Liver (tissue), 9 donors: ENCODE results near the gene PPIL4. TPM values are rescaled to one million over a fixed set of nuclear protein-coding genes. Genes with fewer than 3 reads are reported as not detected.

Experiments used
- DNase-seq: peaks from one replicate; pipeline ENCODE4 v3.0.0-alpha.2; 2017; ENCODE audit warnings: low spot score
- H3K27ac ChIP-seq, 2 donors: one replicate each; pipeline ENCODE4 v1.7.0; 2013; ENCODE audit warnings: inconsistent platforms in 2 of 2, low read length in 2 of 2, control low read depth in 1 of 2, low read depth in 1 of 2, mild to moderate bottlenecking in 1 of 2
- H3K27me3 ChIP-seq, 4 donors: one replicate each; pipeline versions ENCODE4 v1.6.1 to v1.7.0; 2013; ENCODE audit warnings: low read length in 3 of 4, inconsistent platforms in 1 of 4, mild to moderate bottlenecking in 1 of 4, moderate library complexity in 1 of 4; ENCODE audit not compliant: control insufficient read depth in 4 of 4, insufficient read depth in 4 of 4
- H3K36me3 ChIP-seq, 4 donors: one replicate each; pipeline versions ENCODE4 v1.6.1 to v1.7.0; 2013; ENCODE audit warnings: low read length in 3 of 4, mild to moderate bottlenecking in 3 of 4, low read depth in 1 of 4, moderate library complexity in 1 of 4; ENCODE audit not compliant: control insufficient read depth in 4 of 4, insufficient read depth in 3 of 4
- H3K4me1 ChIP-seq, 4 donors: one replicate each; pipeline versions ENCODE4 v1.6.1 to v1.7.0; 2013; ENCODE audit warnings: low read length in 3 of 4, mild to moderate bottlenecking in 3 of 4, moderate library complexity in 1 of 4; ENCODE audit not compliant: control insufficient read depth in 4 of 4, insufficient read depth in 4 of 4
- H3K4me3 ChIP-seq, 3 donors: one replicate each; pipeline versions ENCODE4 v1.6.1 to v1.7.0; 2013; ENCODE audit warnings: low read length in 3 of 3, control low read depth in 1 of 3, low read depth in 1 of 3, mild to moderate bottlenecking in 1 of 3
- H3K9ac ChIP-seq, 2 donors: one replicate each; pipeline ENCODE4 v1.7.0; 2013; ENCODE audit warnings: low read length in 2 of 2, mild to moderate bottlenecking in 2 of 2, moderate library complexity in 2 of 2, control low read depth in 1 of 2, low read depth in 1 of 2
- H3K9me3 ChIP-seq, 4 donors: one replicate each; pipeline versions ENCODE4 v1.6.1 to v1.7.0; 2013; ENCODE audit warnings: low read length in 3 of 4; ENCODE audit not compliant: control insufficient read depth in 4 of 4
- ATF3 ChIP-seq: IDR thresholded peaks from 2 replicates; pipeline ENCODE4 v1.6.1; 2016; ENCODE audit warnings: antibody characterized with exemption
- FOXA1 ChIP-seq: IDR thresholded peaks from 2 replicates; pipeline ENCODE4 v1.6.1; 2016; ENCODE audit warnings: antibody characterized with exemption
- FOXA2 ChIP-seq: IDR thresholded peaks from 2 replicates; pipeline ENCODE4 v1.6.1; 2016; ENCODE audit warnings: antibody characterized with exemption
- GABPA ChIP-seq, 2 donors: IDR thresholded peaks in 1 of 2; conservative IDR thresholded peaks in 1 of 2; 2 replicates each; pipeline ENCODE4 v1.6.1; 2016; ENCODE audit warnings: antibody characterized with exemption in 2 of 2, mild to moderate bottlenecking in 1 of 2, moderate library complexity in 1 of 2
- HNF4A ChIP-seq, 2 donors: conservative IDR thresholded peaks; 2 replicates each; pipeline ENCODE4 v1.6.1; 2016; ENCODE audit warnings: antibody characterized with exemption in 2 of 2, mild to moderate bottlenecking in 2 of 2
- HNF4G ChIP-seq: IDR thresholded peaks from 2 replicates; pipeline ENCODE4 v1.6.1; 2016; ENCODE audit warnings: antibody characterized with exemption
- JUND ChIP-seq, 2 donors: IDR thresholded peaks; 2 replicates each; pipeline ENCODE4 v1.6.1; 2016; ENCODE audit warnings: antibody characterized with exemption in 2 of 2
- NR2F2 ChIP-seq: IDR thresholded peaks from 2 replicates; pipeline ENCODE4 v1.6.1; 2016; ENCODE audit warnings: antibody characterized with exemption
- RAD21 ChIP-seq, 2 donors: IDR thresholded peaks; 2 replicates each; pipeline ENCODE4 v1.6.1; 2016; ENCODE audit warnings: antibody characterized with exemption in 2 of 2, mild to moderate bottlenecking in 2 of 2
- REST ChIP-seq: IDR thresholded peaks from 2 replicates; pipeline ENCODE4 v1.6.1; 2016; ENCODE audit warnings: antibody characterized with exemption, mild to moderate bottlenecking
- RXRA ChIP-seq, 2 donors: IDR thresholded peaks; 2 replicates each; pipeline ENCODE4 v1.6.1; 2017 to 2018; ENCODE audit warnings: antibody characterized with exemption in 2 of 2, mild to moderate bottlenecking in 1 of 2
- SP1 ChIP-seq: IDR thresholded peaks from 2 replicates; pipeline ENCODE4 v1.6.1; 2018; ENCODE audit warnings: antibody characterized with exemption, mild to moderate bottlenecking
- TAF1 ChIP-seq: conservative IDR thresholded peaks from 2 replicates; pipeline ENCODE4 v1.6.1; 2016; ENCODE audit warnings: antibody characterized with exemption, mild to moderate bottlenecking
- YY1 ChIP-seq: IDR thresholded peaks from 2 replicates; pipeline ENCODE4 v1.6.1; 2016; ENCODE audit warnings: antibody characterized with exemption, mild to moderate bottlenecking
- WGBS: extraction: QIAGEN DNeasy Blood & Tissue Kit; methylation state at CpG from one replicate; pipeline ENCODE4 v1.1.7; 2013; 5-methylcytosine and 5-hydroxymethylcytosine counted together
- polyA plus RNA-seq, 2 donors: library from polyadenylated mRNA; stranded (reverse) in 1 of 2; unstranded in 1 of 2; fragments of 200-250 nt in 1 of 2; fragments of >200 nt in 1 of 2; fragmentation: Nextera tagmentation in 1 of 2; extraction: Ambion mirVana in 1 of 2; gene quantifications; one replicate each; pipeline versions ENCODE4 v1.2.1 to v1.2.3, GENCODE V29; 2013 to 2015
- total RNA-seq, 2 donors: library from RNA; depleted of rRNA; stranded (reverse); fragments of >200 nt; gene quantifications; one replicate each; pipeline ENCODE4 v1.2.3, GENCODE V29; 2014
- TF ChIP-seq, protein P1 (sequence below): IDR thresholded peaks from 2 replicates; pipeline ENCODE4 v1.6.1; 2016; ENCODE audit warnings: antibody characterized with exemption
- TF ChIP-seq, protein P2 (sequence below): fragments of 150-350 bp; IDR thresholded peaks from 2 replicates; pipeline ENCODE4 v1.5.1; 2017; ENCODE audit warnings: improper control_type of control experiment, low read depth, low read length; ENCODE audit not compliant: missing input control
- donor health status: healthy.
- donor health status: healthy.
- donor health status: healthy.
- donor health status: healthy.
- donor health status: healthy.

PPIL4 gene
- total and polyA plus RNA-seq, 4 donors, result 6.4 to 13.1 (median 9.6) TPM

DNA sequence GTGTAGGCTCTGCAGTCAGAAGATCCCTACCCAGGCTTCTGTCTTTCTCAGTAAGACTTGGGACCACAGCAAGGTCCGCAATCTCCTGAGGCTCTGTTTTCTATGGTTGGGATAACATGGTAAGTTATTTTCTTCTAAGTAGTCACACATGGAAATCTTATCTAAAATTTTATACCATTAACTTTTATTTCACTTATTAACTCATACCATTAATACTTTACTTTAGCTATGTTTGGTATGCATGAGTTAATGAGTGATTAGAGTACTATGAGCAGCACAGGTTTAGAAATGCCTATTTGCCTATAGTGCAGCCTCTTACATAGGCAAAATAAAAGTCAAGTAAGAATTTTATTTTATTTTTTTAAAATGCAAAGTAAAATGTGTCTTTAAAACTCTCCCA lies 47.6 kb upstream of the PPIL4 start:
- WGBS, result 97% methylated on average over 1 of the region's 1 CpG
- Histone ChIP-seq H3K36me3 (peaks cover 11 to 35% (median 30%) of the 10 kb centered on the region in 4 donors), H3K4me3 (no peak overlapping the region), H3K27me3 (no peaks in the 10 kb centered on the region), H3K9ac (no peak overlapping the region), H3K9me3 (no peaks in the 10 kb centered on the region), H3K27ac (no peak overlapping the region), H3K4me1 (peaks cover 0 to 7% (median 0%) of the 10 kb centered on the region in 4 donors)
- no peak for DNase-seq
- TF ChIP-seq YY1 (no peak), NR2F2 (no peak), SP1 (no peak), RAD21 (IDR thresholded peaks at IDR 0.05) (no peak), JUND (IDR thresholded peaks at IDR 0.05) (no peak), REST (no peak), GABPA (IDR thresholded peaks at IDR 0.05 in 1 of 2, conservative IDR thresholded peaks at IDR 0.05 in 1 of 2) (no peak), FOXA1 (no peak), HNF4A (conservative IDR thresholded peaks at IDR 0.05) (no peak), HNF4G (no peak), RXRA (IDR thresholded peaks at IDR 0.05) (no peak)
- TF ChIP-seq, protein P1, sequence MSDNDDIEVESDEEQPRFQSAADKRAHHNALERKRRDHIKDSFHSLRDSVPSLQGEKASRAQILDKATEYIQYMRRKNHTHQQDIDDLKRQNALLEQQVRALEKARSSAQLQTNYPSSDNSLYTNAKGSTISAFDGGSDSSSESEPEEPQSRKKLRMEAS, result no peak
- TF ChIP-seq, protein P2, sequence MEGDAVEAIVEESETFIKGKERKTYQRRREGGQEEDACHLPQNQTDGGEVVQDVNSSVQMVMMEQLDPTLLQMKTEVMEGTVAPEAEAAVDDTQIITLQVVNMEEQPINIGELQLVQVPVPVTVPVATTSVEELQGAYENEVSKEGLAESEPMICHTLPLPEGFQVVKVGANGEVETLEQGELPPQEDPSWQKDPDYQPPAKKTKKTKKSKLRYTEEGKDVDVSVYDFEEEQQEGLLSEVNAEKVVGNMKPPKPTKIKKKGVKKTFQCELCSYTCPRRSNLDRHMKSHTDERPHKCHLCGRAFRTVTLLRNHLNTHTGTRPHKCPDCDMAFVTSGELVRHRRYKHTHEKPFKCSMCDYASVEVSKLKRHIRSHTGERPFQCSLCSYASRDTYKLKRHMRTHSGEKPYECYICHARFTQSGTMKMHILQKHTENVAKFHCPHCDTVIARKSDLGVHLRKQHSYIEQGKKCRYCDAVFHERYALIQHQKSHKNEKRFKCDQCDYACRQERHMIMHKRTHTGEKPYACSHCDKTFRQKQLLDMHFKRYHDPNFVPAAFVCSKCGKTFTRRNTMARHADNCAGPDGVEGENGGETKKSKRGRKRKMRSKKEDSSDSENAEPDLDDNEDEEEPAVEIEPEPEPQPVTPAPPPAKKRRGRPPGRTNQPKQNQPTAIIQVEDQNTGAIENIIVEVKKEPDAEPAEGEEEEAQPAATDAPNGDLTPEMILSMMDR, result no peak

DNA sequence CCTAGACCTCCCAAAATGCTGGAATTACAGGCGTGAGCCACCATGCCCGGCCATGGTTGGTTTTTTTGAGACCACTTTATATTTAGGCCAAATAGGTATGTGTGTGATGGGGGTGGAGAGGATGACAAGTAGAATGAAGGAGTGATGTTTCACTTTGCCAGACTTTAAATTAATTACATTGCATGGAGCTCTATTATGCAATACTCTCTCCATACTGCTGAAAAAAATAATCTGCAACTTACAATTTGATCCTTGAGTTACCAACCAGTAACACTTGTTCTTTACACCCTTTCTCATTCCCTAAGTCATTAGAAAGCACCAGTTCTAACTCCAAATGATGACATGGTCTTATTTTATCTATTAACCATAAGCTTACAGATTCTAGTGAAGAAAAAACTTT lies 47.1 kb upstream of the PPIL4 start:
- Histone ChIP-seq H3K27ac (no peak overlapping the region), H3K27me3 (no peaks in the 10 kb centered on the region), H3K9me3 (no peaks in the 10 kb centered on the region), H3K9ac (no peak overlapping the region), H3K4me3 (no peak overlapping the region), H3K36me3 (peaks cover 11 to 32% (median 29%) of the 10 kb centered on the region in 4 donors), H3K4me1 (peaks cover 0 to 7% (median 0%) of the 10 kb centered on the region in 4 donors)
- no peak for TF ChIP-seq REST
- TF ChIP-seq JUND (IDR thresholded peaks at IDR 0.05), result no peak
- TF ChIP-seq RAD21 (IDR thresholded peaks at IDR 0.05), result no peak
- no peak for TF ChIP-seq NR2F2
- TF ChIP-seq FOXA2, result no peak
- no peak for TF ChIP-seq HNF4G
- TF ChIP-seq RXRA (IDR thresholded peaks at IDR 0.05), result no peak
- TF ChIP-seq, protein P1, result no peak
- no peak for TF ChIP-seq SP1
- TF ChIP-seq TAF1, result no peak
- no peak for TF ChIP-seq YY1
- TF ChIP-seq, protein P2, result no peak
- TF ChIP-seq FOXA1, result no peak
- TF ChIP-seq HNF4A (conservative IDR thresholded peaks at IDR 0.05), result no peak
- no peak for TF ChIP-seq ATF3
- WGBS, result 99% methylated on average over 2 of the region's 2 CpGs
- no peak for DNase-seq
